Measurements from ENCODE around the gene RNF144A.

GRCh38 chr2:6972067-6972710 lies 55.0 kb downstream of the RNF144A start:
- no peak for TF ChIP-seq FOXM1 (IDR thresholded peaks at IDR 0.05; ENCODE audit: borderline replicate concordance, low read depth)
- no peak for TF ChIP-seq EP300 (IDR thresholded peaks at IDR 0.05; ENCODE audit: borderline replicate concordance)
- TF ChIP-seq TAF1 (IDR thresholded peaks at IDR 0.05; ENCODE audit: low read depth): no peak
- TF ChIP-seq YY1 (IDR thresholded peaks at IDR 0.05; ENCODE audit: low read depth): no peak
- no peak for TF ChIP-seq EGR1 (IDR thresholded peaks at IDR 0.05)
- no peak for TF ChIP-seq REST (IDR thresholded peaks at IDR 0.05; ENCODE audit: low read depth)
- TF ChIP-seq CREB1 (IDR thresholded peaks at IDR 0.05; ENCODE audit: low read depth): no peak

Data from Ishikawa (cell line).